MG63 (cell line): ENCODE results near the gene BRI3. TPM values are rescaled to one million over a fixed set of nuclear protein-coding genes. Genes with fewer than 3 reads are reported as not detected.
A peak's percentile ranks its signal among the peaks of the same experiment; 100 is the strongest.
"Not testable (repeated sequence)": the region's sequence is repeated elsewhere in the genome, so short reads cannot be mapped to it uniquely, and the experiment has no call there.

Experiments used
- DNase-seq: peaks from one replicate; pipeline ENCODE4 v3.0.0-alpha.2; 2020
- H3K27me3 ChIP-seq: fragments of 250-450 bp; sonication (Bioruptor Pico); 2 replicates; pipeline ENCODE4 v1.5.1; 2020; ENCODE audit warnings: mild to moderate bottlenecking, moderate library complexity
- H3K36me3 ChIP-seq: fragments of 250-450 bp; sonication (Bioruptor Pico); 2 replicates; pipeline ENCODE4 v1.5.1; 2020; ENCODE audit warnings: mild to moderate bottlenecking, moderate library complexity
- H3K4me3 ChIP-seq: fragments of 250-450 bp; sonication (Bioruptor Pico); 2 replicates; pipeline ENCODE4 v1.5.1; 2020; ENCODE audit warnings: mild to moderate bottlenecking, moderate library complexity
- H3K9me3 ChIP-seq: fragments of 250-450 bp; sonication (Bioruptor Pico); 2 replicates; pipeline ENCODE4 v1.5.1; 2020; ENCODE audit warnings: mild to moderate bottlenecking, moderate library complexity
- total RNA-seq: library from RNA; depleted of rRNA; stranded (reverse); fragments of >200 nt; shearing (Covaris generic); gene quantifications from 2 replicates; pipeline ENCODE4 v1.2.3, GENCODE V29; 2014; ENCODE audit warnings: low replicate concordance

The BRI3 gene
- total RNA-seq, 1 experiment from 2014 or later = 37.3 TPM

DNA sequence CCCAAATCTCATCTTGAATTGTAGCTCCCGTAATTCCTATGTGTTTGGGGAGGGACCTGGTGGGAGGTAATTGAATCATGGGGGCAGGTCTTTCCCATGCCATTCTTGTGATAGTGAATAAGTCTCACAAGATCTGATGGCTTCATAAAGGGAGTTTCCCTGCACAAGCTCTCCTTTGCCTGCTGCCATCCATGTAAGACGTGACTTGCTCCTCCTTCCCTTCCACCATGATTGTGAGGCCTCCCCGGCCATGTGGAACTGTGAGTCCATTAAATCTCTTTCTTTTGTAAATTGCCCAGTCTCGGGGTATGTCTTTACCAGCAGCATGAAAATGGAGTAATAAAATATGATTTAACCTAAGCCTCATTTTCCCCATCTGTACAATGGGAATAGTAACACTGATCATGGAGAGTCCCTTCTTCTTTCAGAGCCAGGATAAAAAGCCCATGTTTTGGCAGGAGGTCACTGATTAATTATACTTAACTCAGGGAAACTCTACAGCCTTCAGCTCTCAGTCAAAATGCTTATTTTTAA is 34.6 kb downstream of the BRI3 start:
- not testable (repeated sequence) for H3K36me3 ChIP-seq, H3K4me3 ChIP-seq, DNase-seq, H3K27me3 ChIP-seq, H3K9me3 ChIP-seq

DNA sequence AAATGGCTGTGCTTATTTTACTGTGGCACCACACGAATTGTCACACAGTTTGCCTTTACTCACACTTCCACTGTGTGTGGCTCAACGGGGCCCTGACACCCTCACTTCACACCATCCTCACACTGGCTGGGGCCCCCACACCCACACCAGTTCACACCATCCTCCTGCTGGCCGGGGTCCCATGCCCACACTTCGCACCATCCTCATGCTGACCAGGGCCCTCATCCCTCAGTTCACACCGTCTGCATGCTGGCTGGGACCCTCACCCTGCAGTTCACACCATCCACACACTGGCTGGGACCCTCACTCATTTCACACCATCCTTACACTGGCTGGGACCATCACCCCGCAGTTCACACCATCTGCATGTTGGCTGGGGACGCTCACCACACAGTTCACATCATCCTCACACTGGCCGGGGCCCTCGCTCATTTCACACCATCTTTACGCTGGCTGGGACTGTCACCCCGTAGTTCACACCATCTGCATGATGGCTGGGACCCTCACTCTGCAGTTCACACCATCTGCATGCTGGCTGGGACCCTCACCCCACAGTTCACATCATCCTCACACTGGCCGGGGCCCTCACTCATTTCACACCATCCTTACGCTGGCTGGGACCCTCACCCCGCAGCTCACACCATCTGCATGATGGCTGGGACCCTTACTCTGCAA is 36.0 kb downstream of the BRI3 start:
- Histone ChIP-seq H3K4me3 (no peak overlapping the region), H3K9me3 (no peaks in the 10 kb centered on the region), H3K36me3 (no peaks in the 10 kb centered on the region), H3K27me3 (no peaks in the 10 kb centered on the region)
- no peak for DNase-seq

DNA sequence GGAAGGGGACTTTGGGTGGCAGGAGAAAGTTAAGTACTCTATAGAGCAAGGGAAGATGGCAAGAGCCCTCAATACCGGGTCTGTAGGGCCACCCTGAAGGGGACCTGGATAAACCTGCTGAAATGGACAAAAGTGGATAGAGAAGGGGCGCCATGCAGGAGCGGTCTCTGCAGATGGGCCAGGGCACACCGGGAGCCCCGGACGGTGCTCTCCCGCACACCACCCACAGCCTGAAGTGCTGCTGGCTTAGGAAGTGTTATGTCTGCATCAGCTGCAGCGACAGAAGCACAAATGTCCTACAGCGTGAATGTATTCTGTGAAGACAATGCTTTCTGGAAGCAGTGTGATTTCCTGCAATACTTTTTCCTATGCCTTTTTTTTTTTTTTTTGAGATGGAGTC is 37.7 kb downstream of the BRI3 start:
- Histone ChIP-seq H3K27me3 (no peaks in the 10 kb centered on the region), H3K4me3 (no peak overlapping the region), H3K9me3 (no peaks in the 10 kb centered on the region), H3K36me3 (no peaks in the 10 kb centered on the region)
- DNase-seq = no peak

DNA sequence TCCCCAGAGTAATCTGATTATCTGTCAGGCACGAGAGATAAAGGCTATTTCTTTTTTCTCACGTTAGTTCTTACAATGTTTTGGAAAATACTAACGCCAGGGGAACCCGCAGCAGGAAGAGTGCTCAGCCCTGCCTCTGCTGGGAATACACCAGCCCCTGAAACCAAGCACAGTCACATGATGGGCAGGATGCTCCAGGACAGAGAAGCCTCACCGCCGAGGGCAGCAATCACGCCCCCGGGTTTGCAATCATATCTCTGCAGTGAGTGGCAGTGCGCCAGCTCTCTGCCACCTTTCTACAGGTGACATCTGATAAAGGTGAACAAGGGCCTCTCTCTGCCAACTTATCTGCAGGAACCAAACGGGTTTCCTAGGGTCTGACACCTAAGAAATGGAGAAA is 39.8 kb downstream of the BRI3 start:
- H3K27me3 ChIP-seq = no peaks in the 10 kb centered on the region
- H3K36me3 ChIP-seq = no peaks in the 10 kb centered on the region
- H3K9me3 ChIP-seq = no peaks in the 10 kb centered on the region
- DNase-seq = no peak
- H3K4me3 ChIP-seq = no peak overlapping the region

DNA sequence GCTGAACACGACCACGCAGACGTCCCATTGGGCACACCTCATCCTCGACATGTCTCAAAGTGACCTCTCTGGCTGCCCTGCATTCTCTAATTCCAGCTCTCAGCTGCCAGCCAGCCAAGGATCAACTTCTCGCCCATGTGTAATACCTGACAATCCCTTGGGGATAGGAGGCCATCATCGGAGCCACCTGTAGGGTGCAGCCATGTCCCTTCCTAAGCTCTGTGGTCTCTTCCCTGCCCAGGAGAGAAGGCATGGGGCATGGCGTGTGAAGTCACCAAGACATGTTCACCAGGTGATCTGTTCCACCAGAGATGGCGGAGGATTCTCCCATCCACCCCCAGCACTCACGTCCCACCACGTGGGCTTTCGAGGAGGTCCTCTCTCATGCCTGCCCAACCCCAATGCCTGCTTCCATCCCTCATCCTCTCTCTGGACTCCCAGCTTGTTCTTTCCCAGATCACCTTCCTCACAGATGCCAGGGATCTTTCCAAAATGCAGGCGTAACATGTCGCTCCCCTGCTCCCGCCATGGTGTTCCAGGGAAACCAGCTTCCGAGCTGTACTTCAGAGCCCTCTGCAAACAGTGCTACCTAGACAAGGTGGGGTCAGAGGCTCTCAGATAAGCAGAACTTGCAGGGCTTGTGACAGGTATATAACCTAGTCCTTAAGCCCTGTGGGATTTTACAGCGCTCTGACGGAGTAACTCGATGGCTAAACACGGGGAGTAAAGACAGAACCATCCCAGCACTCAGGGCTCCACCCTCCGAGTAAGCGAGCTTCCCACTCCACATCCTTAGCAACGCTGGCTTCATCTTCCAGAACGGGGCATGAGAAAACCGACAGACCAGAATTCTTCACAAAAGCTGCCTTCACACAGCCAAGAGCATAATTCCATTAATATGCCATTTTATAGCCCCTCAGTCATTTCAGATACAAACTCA is 41.1 kb downstream of the BRI3 start:
- no peaks in the 10 kb centered on the region for H3K27me3 ChIP-seq
- DNase-seq = no peak
- no peaks in the 10 kb centered on the region for H3K36me3 ChIP-seq
- H3K4me3 ChIP-seq = no peak overlapping the region
- no peaks in the 10 kb centered on the region for H3K9me3 ChIP-seq

DNA sequence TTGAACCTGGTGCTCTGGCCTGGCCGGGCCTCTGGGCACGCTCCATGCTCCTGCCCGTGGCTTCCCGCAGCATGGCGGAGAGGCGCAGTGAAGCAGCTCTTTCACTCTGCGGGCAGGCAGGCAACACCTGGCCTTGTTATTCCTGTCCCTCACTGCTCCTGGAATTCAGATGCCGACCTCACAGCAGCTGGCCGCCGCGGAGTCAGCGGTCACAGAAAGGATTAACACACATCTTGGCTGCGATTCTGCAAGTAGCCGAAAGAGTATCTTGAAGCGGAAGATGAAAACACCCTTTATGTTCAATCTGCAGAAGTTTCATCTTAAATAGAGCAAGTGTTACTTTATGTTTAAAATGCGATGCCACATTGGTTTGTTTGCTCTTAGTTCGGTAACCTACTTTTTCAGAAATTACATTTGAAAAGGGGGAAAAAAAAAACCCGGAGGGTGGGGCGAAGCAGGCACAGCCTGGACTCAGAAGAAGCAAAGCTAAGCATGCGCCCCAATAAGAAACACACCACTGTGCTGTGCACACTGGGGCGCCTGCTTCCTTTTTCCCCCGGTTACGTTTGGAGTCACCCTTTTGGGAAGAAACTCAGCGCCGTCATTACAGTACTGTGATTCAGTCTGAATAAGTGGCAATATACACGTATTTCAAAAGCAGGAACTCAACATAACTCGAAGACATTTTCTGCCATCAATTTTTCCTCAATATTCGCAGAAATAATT is 42.3 kb downstream of the BRI3 start:
- H3K36me3 ChIP-seq = no peaks in the 10 kb centered on the region
- no peak overlapping the region for H3K4me3 ChIP-seq
- no peaks in the 10 kb centered on the region for H3K27me3 ChIP-seq
- H3K9me3 ChIP-seq = no peaks in the 10 kb centered on the region
- DNase-seq = peak; percentile 4

DNA sequence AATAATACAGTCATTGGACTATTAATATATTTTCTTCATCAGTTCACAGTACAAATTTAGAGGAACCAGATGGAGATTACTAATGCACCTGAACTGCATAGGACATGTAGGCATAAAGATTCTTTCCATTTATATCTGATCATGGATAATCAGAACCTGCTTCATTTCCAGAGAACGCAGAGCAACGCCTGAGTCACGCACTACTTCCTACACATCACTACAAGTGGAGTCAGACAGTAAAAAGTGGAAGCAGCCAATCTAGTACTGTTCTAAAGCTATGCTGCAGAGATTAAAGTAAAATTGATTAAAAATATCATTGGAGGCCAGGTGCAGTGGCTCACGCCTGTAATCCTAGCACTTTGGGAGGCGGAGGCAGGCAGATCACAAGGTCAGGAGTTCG is 43.3 kb downstream of the BRI3 start:
- H3K9me3 ChIP-seq = no peaks in the 10 kb centered on the region
- H3K4me3 ChIP-seq = no peak overlapping the region

DNA sequence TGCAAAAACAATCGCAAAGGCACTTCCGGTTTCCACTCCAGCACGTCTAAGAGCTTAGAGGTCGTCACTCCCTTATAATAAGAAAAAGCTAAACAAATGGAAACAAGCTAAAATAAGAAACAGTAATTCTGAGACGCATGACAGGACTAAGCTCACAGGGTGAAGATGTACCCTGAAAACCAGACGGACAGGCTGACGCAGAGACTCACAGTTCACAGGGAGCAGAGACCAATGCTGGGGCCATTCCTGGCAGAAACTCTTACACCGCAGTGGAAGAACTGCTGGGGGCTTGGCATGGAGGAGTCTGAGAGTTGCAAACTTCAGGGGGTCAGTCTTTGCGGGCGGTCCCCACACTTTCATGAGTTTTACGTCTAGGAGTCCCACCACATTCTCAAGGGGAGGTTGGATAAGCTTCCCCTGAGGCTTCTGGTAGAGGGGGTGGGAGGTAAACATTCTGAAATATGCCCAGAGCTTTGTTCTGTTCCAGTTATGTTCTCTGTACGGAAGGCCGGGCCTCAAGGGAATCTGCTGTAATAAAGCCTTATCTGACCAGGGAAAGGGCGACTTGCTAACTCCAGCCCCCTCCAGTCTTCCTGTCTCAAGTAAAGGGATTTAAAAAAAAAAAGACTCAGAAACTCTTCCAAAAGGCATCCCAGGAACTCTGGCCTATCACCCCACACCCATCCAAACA is 47.8 kb downstream of the BRI3 start:
- Histone ChIP-seq H3K4me3 (no peak overlapping the region), H3K36me3 (no peaks in the 10 kb centered on the region), H3K9me3 (peaks cover 3% of the 10 kb centered on the region; the same call in 1 of the 2 replicates), H3K27me3 (no peaks in the 10 kb centered on the region)
- DNase-seq = no peak

More for the DNA sequence above, 43.3 kb downstream of the BRI3 start:
- Histone ChIP-seq H3K36me3 (no peaks in the 10 kb centered on the region), H3K27me3 (no peaks in the 10 kb centered on the region)
- no peak for DNase-seq

DNA sequence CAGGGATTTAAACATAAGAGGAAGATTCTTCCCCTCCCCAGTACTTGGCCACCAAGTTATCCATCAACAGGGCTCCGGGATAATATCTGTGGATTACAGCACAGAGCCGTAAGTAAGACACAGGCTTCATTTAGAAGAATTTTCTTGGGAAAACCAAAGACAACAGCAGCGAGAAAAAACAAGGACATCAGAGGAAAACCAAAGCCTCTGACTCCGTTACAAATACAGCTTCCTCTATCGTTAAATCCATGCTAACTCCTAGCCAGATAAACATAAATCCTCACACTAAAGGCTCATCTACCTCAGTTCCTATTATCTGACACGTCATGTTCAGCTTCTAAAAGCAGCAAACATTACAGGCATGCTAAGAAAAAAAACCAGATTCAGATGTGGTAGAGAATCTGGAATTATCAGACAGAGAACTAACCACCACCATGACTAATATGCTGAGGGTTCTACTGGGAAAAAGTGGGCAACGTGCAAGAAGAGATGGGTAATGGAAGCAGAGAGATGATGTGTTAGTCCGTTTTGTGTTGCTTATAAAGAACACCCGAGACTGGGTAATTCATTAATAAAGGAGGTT is 48.4 kb downstream of the BRI3 start:
- Histone ChIP-seq H3K27me3 (no peaks in the 10 kb centered on the region), H3K36me3 (no peaks in the 10 kb centered on the region), H3K9me3 (peaks cover 3% of the 10 kb centered on the region; the same call in 1 of the 2 replicates), H3K4me3 (no peak overlapping the region)
- DNase-seq = no peak

DNA sequence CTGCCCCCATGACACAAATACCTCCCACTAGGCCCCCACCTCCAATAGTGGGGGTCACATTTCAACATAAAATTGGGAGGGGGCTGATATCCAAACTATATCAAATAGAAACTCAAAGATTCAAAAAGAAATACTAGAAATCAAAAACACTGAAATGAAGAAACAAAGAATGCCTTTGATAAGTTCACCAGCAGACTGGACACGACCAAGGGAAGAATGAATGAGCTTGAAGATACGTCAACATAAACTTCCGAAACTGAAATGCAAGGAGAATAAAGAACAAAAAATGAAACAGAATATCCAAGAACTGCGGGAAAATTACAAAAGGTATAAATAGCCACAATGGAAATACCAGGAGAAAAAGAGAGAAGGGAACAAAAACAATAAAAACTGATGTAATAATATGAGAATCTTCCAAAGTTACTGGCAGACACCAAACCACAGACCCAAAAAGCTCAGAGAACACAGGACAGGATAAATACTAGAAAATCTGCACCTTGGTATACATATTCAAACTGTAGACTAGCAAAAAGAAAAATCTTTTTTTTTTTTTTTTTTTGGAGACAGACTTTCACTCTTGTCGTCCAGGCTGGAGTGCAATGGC is 49.5 kb downstream of the BRI3 start:
- DNase-seq = no peak

DNA sequence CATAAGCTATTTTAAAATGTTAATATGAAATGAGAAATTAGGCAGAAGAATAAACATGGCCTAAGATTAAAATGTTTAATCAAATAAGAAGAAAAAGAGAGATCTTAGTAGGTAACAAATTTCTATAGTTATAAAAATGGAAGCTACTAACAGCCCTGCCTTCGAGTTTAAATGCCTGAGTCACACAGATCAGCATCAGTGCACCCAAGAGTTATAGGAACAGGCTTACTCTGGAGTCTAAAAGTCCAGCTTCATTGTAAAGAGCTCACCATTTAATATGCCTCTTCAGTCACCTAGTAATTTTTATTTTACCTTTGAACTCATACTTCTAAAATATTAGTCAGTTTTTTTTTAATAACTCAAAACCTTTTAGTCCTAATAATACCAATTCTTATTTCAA is 52.6 kb downstream of the BRI3 start:
- peaks cover 3% of the 10 kb centered on the region; the same call in 1 of the 2 replicates for H3K9me3 ChIP-seq
- no peak for DNase-seq
- H3K36me3 ChIP-seq = no peaks in the 10 kb centered on the region
- no peak overlapping the region for H3K4me3 ChIP-seq
- no peaks in the 10 kb centered on the region for H3K27me3 ChIP-seq

More for the DNA sequence above, 49.5 kb downstream of the BRI3 start:
- Histone ChIP-seq H3K9me3 (peaks cover 3% of the 10 kb centered on the region; the same call in 1 of the 2 replicates), H3K4me3 (no peak overlapping the region), H3K27me3 (no peaks in the 10 kb centered on the region), H3K36me3 (no peaks in the 10 kb centered on the region)

DNA sequence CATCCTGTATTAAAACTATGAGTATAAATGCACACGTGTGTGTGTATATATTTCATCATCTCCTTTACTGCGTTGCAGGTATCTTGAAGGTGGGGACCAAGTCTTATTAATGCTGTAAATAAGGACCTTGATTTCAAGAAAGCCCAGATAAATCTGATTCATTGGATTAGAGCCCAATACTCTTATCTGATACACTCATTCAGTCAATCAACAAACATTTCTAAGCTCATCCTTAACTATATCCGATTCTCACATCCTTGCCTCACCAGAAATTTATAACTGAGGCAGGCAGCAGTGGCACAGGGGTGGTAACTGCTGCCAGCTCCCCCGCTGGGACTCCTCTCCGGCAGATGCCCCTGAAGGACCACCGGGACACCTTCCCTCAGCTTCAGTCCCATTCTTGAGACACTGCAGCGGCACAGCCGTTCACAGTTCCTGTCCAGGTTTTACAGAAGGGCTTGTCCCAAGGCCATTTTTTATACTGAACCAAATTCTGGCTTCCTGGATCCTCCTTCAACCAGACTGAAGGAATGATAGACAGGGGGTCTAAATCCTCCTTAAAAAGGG is 54.0 kb downstream of the BRI3 start:
- Histone ChIP-seq H3K36me3 (no peaks in the 10 kb centered on the region), H3K4me3 (no peak overlapping the region), H3K9me3 (peaks cover 3% of the 10 kb centered on the region; the same call in 1 of the 2 replicates), H3K27me3 (no peaks in the 10 kb centered on the region)
- DNase-seq = no peak

DNA sequence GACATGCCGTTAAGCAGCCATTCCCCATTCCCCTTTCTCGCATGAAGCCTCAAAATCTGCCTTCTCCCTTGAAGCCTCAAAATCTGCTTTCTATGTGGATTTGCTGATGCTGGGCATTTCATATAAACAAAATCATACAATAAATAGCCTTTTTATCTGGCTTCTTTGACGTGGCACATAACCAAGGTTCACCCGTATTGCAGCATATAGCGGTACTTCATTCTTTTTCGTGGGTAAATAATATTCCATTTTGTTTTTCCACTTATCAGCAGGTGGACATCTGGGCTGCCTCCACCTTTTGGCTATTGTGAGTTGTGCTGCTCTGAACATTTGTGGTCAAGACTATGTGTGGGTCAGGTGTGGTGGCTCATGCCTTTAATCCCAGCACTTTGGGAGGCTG is 57.0 kb downstream of the BRI3 start:
- Histone ChIP-seq H3K36me3 (no peaks in the 10 kb centered on the region), H3K9me3 (no peaks in the 10 kb centered on the region), H3K4me3 (no peak overlapping the region), H3K27me3 (no peaks in the 10 kb centered on the region)
- no peak for DNase-seq

DNA sequence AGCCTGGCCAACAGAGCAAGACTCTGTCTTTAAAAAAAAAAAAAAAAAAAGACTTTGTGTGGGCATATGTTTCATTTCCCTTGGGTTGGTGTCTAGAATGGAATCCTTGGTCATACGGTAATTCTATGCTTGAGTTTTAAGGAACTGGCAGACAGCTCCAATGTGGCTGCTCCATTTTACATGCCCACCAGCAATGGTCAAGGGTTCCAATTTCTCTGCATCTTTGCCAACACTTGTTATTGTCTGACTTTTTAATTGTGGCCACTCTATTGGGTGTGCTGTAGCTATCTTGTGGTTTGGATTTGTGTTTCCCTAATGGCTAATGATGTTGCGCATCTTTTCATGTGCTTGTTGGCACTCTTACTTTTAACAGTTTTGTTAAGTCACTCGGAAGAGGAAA is 57.6 kb downstream of the BRI3 start:
- Histone ChIP-seq H3K27me3 (no peaks in the 10 kb centered on the region), H3K4me3 (no peak overlapping the region), H3K9me3 (no peaks in the 10 kb centered on the region), H3K36me3 (no peaks in the 10 kb centered on the region)
- no peak for DNase-seq

DNA sequence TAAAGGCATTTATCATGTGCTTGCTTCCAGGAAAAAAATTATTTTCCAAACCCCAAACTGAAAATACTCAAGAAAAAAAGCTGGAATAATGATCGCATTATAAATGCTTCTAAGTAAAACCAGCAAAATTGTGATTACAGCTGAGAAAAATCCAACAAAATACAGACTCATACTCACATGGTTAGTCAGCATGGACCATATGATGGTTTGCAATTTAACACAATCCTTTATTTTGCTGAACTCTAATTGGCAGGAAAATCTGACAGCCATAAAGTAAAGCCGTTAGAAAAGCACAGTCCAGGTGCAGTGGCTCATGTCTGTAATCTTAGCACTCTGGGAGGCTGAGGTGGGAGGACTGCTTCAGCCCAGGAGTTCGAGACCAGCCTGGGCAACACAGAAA is 59.6 kb downstream of the BRI3 start:
- Histone ChIP-seq H3K9me3 (no peaks in the 10 kb centered on the region), H3K4me3 (no peak overlapping the region)
- no peak for DNase-seq

More for the DNA sequence above, 59.6 kb downstream of the BRI3 start:
- Histone ChIP-seq H3K36me3 (no peaks in the 10 kb centered on the region), H3K27me3 (no peaks in the 10 kb centered on the region)
